DOHH2 (cell line): ENCODE results near the gene XAGE2.

ENCODE experiments used
- H3F3A ChIP-seq: fragments of 200-600 bp; sonication (generic), shearing (Covaris generic); 2 replicates; pipeline ENCODE4 v1.6.0; 2016; ENCODE audit warnings: antibody characterized with exemption, mild to moderate bottlenecking; ENCODE audit not compliant: control insufficient read depth, insufficient read depth
- H3K27ac ChIP-seq: fragments of 200-600 bp; sonication (generic); 2 replicates; pipeline ENCODE4 v1.5.1; 2014; ENCODE audit warnings: low read depth, mild to moderate bottlenecking, low read length, moderate library complexity
- H3K27me3 ChIP-seq: fragments of 200-600 bp; sonication (generic); 2 replicates; pipeline ENCODE4 v1.6.1; 2014; ENCODE audit warnings: mild to moderate bottlenecking, low read length, mixed read lengths; ENCODE audit not compliant: control insufficient read depth
- H3K36me3 ChIP-seq: fragments of 200-600 bp; sonication (generic); 2 replicates; pipeline ENCODE4 v1.6.1; 2014; ENCODE audit warnings: mild to moderate bottlenecking, low read length, moderate library complexity, mixed read lengths; ENCODE audit not compliant: control insufficient read depth
- H3K4me1 ChIP-seq: fragments of 200-600 bp; sonication (generic); 2 replicates; pipeline ENCODE4 v1.6.1; 2014; ENCODE audit warnings: mild to moderate bottlenecking, low read length, mixed read lengths; ENCODE audit not compliant: control insufficient read depth
- H3K4me2 ChIP-seq: fragments of 200-600 bp; sonication (generic); 2 replicates; pipeline ENCODE4 v1.6.0; 2014; ENCODE audit warnings: mild to moderate bottlenecking, low read length, moderate library complexity
- H3K4me3 ChIP-seq: fragments of 200-600 bp; sonication (generic); 2 replicates; pipeline ENCODE4 v1.5.1; 2014; ENCODE audit warnings: mild to moderate bottlenecking, low read length, mixed read lengths
- H3K79me2 ChIP-seq: fragments of 200-600 bp; sonication (generic); 2 replicates; pipeline ENCODE4 v1.6.1; 2014; ENCODE audit warnings: mild to moderate bottlenecking, low read length, mixed read lengths; ENCODE audit not compliant: control insufficient read depth
- H3K9me2 ChIP-seq: fragments of 200-600 bp; sonication (generic); replicated peaks from 2 replicates; pipeline ENCODE4 v1.6.1; 2014; ENCODE audit warnings: mild to moderate bottlenecking, low read length, mixed read lengths; ENCODE audit not compliant: control insufficient read depth
- H3K9me3 ChIP-seq: fragments of 200-600 bp; sonication (generic); 2 replicates; pipeline ENCODE4 v1.6.1; 2014; ENCODE audit warnings: antibody characterized with exemption, low read length, mixed read lengths; ENCODE audit not compliant: control insufficient read depth, insufficient read depth
- H4K20me1 ChIP-seq: fragments of 200-600 bp; sonication (generic); 2 replicates; pipeline ENCODE4 v1.6.0; 2014; ENCODE audit warnings: low read depth, mild to moderate bottlenecking, antibody characterized with exemption, low read length, moderate library complexity; ENCODE audit not compliant: control insufficient read depth, insufficient read depth
- CTCF ChIP-seq: fragments of 200-600 bp; sonication (generic); IDR thresholded peaks from one replicate; pipeline ENCODE4 v1.5.1; 2014; ENCODE audit warnings: antibody characterized with exemption, mild to moderate bottlenecking, low read depth, low read length; ENCODE audit not compliant: poor library complexity, severe bottlenecking
- EZH2phosphoT487 ChIP-seq: fragments of 200-600 bp; sonication (generic); IDR thresholded peaks from 2 replicates; pipeline ENCODE4 v1.6.1; 2017; ENCODE audit warnings: borderline replicate concordance, mild to moderate bottlenecking, antibody characterized with exemption, low read length, moderate library complexity, mixed read lengths

The XAGE2 gene

GRCh38 chrX:52378870-52379269 lies 10.0 kb downstream of the XAGE2 start:
- Histone ChIP-seq H3K4me3 (no peak overlapping the region), H3K27me3 (no peaks in the 10 kb centered on the region), H3K27ac (no peak overlapping the region), H3K4me2 (no peak overlapping the region), H3K9me3 (no peaks in the 10 kb centered on the region), H3K9me2 (no peaks in the 10 kb centered on the region), H3K36me3 (no peaks in the 10 kb centered on the region), H3K4me1 (no peaks in the 10 kb centered on the region), H3F3A (no peaks in the 10 kb centered on the region), H3K79me2 (no peaks in the 10 kb centered on the region), H4K20me1 (no peaks in the 10 kb centered on the region)
- TF ChIP-seq CTCF (no peak), EZH2phosphoT487 (no peak)

DNA sequence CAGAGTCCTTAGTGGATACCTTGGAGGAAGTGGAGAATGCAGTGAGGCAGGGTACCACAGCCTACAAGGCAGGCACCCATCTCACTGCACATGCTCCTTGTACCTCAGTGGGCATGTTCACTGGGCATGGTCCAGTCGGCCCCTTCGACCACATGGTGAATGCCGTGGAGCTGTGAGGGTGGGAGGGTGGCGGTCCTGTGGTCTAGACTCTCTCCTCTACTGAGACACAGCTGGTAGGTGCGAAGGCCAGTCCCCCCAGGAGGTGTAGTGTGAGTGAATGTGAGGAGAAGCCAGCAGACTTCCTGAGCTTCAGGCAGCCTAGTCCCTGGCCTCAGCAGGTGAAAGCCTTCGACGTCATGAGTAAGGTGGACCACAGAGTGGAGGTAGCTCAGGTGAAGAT lies 12.2 kb downstream of the XAGE2 start:
- no peak overlapping the region for H3K4me3 ChIP-seq
- H3K79me2 ChIP-seq: no peaks in the 10 kb centered on the region
- no peaks in the 10 kb centered on the region for H3K4me1 ChIP-seq
- H3K9me2 ChIP-seq: no peaks in the 10 kb centered on the region
- no peaks in the 10 kb centered on the region for H3K9me3 ChIP-seq
- H3K36me3 ChIP-seq: no peaks in the 10 kb centered on the region
- H3F3A ChIP-seq: no peaks in the 10 kb centered on the region
- no peaks in the 10 kb centered on the region for H4K20me1 ChIP-seq
- H3K4me2 ChIP-seq: no peak overlapping the region
- no peaks in the 10 kb centered on the region for H3K27me3 ChIP-seq
- no peak for TF ChIP-seq CTCF
- TF ChIP-seq EZH2phosphoT487: no peak
- no peak overlapping the region for H3K27ac ChIP-seq

GRCh38 chrX:52410439-52411394 lies 41.9 kb downstream of the XAGE2 start:
- no peaks in the 10 kb centered on the region for H3K27me3 ChIP-seq
- no peaks in the 10 kb centered on the region for H3F3A ChIP-seq
- no peak overlapping the region for H3K4me3 ChIP-seq
- no peaks in the 10 kb centered on the region for H3K79me2 ChIP-seq
- H3K9me2 ChIP-seq: no peaks in the 10 kb centered on the region
- H3K27ac ChIP-seq: no peak overlapping the region
- TF ChIP-seq EZH2phosphoT487 (no peak), CTCF (no peak)
- no peaks in the 10 kb centered on the region for H3K9me3 ChIP-seq
- no peaks in the 10 kb centered on the region for H3K36me3 ChIP-seq
- H4K20me1 ChIP-seq: no peaks in the 10 kb centered on the region
- no peaks in the 10 kb centered on the region for H3K4me1 ChIP-seq
- no peak overlapping the region for H3K4me2 ChIP-seq
